ENCODE results near the gene MKRN2OS.

The MKRN2OS gene

DNA sequence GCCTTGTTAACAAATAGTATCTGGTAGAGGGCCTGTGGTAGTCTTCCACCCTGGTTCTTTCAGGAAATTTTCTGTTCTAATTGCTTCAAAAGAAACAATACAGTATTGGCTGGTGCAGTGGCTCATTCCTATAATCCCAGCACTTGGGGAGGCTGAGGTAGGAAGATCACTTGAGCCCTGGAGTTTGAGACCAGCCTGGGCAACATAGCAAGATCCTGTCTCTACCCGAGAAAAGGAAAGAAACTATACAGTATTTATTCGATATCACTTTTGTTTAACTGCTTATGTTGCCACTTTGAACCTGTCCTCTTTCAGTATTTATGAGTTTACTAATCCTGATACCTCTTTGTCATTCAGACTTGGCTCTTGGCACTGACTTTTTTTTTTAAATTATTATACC, 16.1 kb upstream of the MKRN2OS start:
- Histone ChIP-seq H3K4me1 (ENCODE audit: control insufficient read depth, low read depth, low read length) (peaks cover 22% of the 10 kb centered on the region), H3K27ac (ENCODE audit: low read length) (no peak overlapping the region), H3K27me3 (ENCODE audit: control insufficient read depth, insufficient read depth, low read length) (no peaks in the 10 kb centered on the region), H3K9ac (ENCODE audit: low read length) (no peak overlapping the region), H3K9me3 (ENCODE audit: control insufficient read depth, low read depth, low read length) (no peaks in the 10 kb centered on the region), H3K4me3 (ENCODE audit: low read length) (no peak overlapping the region), H3K36me3 (ENCODE audit: control insufficient read depth, low read depth, low read length) (no peaks in the 10 kb centered on the region)

DNA sequence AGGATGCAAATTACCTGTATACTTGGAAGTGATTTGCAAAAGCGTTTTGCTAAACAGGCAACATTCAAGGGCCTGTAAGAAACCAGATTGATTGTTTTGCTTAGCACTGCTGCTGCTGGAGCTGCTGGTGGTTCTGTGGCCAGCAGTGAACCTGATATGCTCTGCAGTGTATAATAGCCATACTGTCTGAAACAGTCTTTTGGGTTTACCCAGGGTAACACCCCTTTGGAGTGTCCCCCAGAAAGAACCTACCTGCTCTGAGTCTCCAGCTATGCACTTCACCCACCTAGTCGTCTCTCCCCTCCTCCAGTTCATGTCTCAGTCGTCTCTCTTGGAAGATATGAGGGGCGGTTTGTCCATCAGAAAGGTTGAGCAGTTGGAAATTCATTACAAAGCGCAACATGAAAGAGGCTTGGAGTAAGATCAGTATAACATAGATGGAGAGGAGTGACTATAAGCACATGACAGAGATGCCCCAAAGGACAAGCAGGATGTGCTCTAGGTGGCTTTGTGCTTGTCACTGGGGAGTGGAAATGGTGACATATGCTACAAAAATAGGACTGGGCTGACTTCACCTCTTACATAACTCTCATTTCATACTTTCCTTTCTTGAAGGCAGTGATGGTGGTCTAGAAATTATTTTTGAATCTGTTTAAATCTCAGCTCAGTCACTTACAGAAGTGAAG, 15.3 kb upstream of the MKRN2OS start:
- no peaks in the 10 kb centered on the region for H3K9me3 ChIP-seq (ENCODE audit: control insufficient read depth, low read depth, low read length)
- peaks cover 22% of the 10 kb centered on the region for H3K4me1 ChIP-seq (ENCODE audit: control insufficient read depth, low read depth, low read length)
- H3K9ac ChIP-seq (ENCODE audit: low read length) = no peak overlapping the region
- no peak overlapping the region for H3K4me3 ChIP-seq (ENCODE audit: low read length)
- no peaks in the 10 kb centered on the region for H3K36me3 ChIP-seq (ENCODE audit: control insufficient read depth, low read depth, low read length)
- no peak overlapping the region for H3K27ac ChIP-seq (ENCODE audit: low read length)
- no peaks in the 10 kb centered on the region for H3K27me3 ChIP-seq (ENCODE audit: control insufficient read depth, insufficient read depth, low read length)

DNA sequence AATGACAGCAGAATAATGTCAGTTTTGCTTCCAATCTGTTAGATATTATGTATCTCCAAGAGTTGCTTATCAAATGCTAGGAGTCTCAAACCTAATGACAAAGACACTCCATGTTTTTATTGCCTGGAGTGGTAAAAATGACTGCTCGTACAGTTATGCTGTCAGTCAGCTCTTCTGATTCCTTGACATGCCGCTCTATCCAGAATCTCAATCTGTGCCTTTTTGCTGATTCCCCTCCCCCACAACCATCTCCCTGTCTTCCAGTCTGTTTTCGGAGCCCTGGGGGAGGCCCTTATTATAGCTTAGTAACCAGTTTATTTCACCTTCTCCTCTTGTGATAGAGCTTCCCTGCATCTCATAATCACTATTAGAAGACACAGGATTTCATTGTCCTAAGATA, 14.2 kb upstream of the MKRN2OS start:
- H3K27ac ChIP-seq (ENCODE audit: low read length) = no peak overlapping the region
- H3K36me3 ChIP-seq (ENCODE audit: control insufficient read depth, low read depth, low read length) = no peaks in the 10 kb centered on the region
- no peaks in the 10 kb centered on the region for H3K9me3 ChIP-seq (ENCODE audit: control insufficient read depth, low read depth, low read length)
- H3K4me3 ChIP-seq (ENCODE audit: low read length) = no peak overlapping the region
- no peaks in the 10 kb centered on the region for H3K27me3 ChIP-seq (ENCODE audit: control insufficient read depth, insufficient read depth, low read length)
- H3K4me1 ChIP-seq (ENCODE audit: control insufficient read depth, low read depth, low read length) = peaks cover 22% of the 10 kb centered on the region
- no peak overlapping the region for H3K9ac ChIP-seq (ENCODE audit: low read length)

DNA sequence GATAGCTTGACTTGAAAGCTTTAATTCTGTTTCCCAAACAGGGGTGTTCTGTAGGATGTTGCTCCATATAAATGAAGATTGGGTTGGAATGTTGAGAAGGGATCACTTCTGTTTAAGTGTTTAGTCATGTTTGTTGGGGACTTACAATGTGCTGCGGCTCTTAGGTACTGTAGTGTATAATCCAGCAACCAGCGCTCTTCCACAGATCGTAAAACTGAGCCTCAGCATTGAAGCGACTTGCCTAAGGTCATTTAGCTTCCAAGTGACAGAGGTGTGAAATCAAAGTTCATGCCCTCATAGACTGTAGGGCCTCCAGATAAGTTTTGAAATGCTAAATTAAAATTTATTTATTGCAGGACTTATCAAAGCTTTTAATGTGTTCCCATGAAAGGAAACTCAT, 13.4 kb upstream of the MKRN2OS start:
- peak overlapping the region; percentile 88 for H3K9ac ChIP-seq (ENCODE audit: low read length)

DNA sequence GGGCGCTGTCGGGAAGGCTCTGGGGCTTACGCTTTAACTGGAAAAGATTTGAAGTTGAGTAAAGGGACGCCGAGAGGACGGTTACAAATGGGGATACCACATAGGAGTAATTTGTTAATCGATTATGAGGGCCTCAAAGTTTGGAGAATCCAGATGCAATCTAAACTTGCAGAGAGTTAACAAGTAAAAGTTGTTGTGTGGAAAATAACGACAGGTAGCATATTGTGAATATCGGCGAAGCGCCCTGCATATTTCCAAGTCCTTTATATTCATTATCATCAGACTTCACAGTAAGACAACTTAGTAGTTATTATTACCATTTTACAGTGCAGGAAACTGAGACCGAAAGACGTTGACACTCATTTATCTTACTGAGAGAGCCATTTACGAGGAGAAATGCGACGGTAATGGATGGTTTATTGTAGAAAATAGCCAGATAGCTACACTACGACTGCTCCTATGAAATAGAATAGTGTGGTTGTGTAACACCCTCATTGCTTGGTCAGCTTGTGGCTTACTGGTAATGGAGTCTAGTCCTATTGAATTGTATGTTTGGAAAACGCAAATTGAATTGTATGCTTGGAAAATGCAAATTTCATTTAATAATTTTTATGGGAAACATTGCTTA, 12.3 kb upstream of the MKRN2OS start:
- Histone ChIP-seq H3K27ac (ENCODE audit: low read length) (peak overlapping the region; percentile 51), H3K9ac (ENCODE audit: low read length) (peak overlapping the region; percentile 88), H3K4me1 (ENCODE audit: control insufficient read depth, low read depth, low read length) (peaks cover 18% of the 10 kb centered on the region)

More for the DNA sequence above, 13.4 kb upstream of the MKRN2OS start:
- H3K9me3 ChIP-seq (ENCODE audit: control insufficient read depth, low read depth, low read length) = no peaks in the 10 kb centered on the region
- no peaks in the 10 kb centered on the region for H3K27me3 ChIP-seq (ENCODE audit: control insufficient read depth, insufficient read depth, low read length)
- H3K27ac ChIP-seq (ENCODE audit: low read length) = no peak overlapping the region
- H3K4me3 ChIP-seq (ENCODE audit: low read length) = peak overlapping the region; percentile 91
- H3K4me1 ChIP-seq (ENCODE audit: control insufficient read depth, low read depth, low read length) = peaks cover 22% of the 10 kb centered on the region
- no peaks in the 10 kb centered on the region for H3K36me3 ChIP-seq (ENCODE audit: control insufficient read depth, low read depth, low read length)

DNA sequence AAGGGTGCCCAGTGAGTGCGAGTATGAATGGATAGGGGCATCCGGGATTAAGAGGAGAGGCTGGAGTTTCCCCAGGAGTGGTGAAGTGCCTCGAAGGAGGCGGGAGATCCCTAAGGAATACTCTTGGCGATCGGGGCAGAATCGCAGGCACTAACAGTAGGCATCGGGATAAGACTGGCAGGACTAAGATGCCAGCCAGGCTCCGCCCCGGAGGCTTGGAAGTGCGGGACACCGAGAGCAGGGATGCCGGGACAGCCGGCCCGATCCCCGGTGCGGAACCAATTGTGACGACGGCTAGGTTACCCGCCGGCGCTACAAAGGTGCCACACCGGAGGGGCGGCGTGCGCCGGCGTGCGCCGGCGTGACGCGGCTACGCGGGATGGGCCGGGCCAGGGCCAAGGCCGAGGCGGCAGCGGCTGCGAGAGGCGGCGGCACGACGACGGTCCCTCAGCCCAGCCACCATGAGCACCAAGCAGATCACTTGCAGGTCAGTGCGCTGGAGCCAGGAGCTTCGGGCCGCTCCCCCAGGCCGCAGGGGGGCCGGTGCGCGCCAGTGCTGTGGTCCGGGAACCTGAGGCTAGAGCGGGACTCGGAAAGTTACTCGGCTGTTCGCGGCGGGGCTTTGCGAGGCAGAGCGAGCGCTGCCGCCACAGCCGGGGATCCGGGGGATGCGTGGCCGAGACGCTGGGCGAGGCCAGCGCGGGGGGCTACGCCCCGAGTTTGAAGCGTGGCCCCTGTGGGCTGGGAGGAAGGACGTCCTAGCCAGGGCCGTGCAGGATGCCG, 11.6 kb upstream of the MKRN2OS start, which contains the start of gene MKRN2:
MKRN2 (plus strand) TSS at position 398 of the 783 bp plus-strand sequence; CDS start at position 462, 64 bp downstream.
- H3K4me1 ChIP-seq (ENCODE audit: control insufficient read depth, low read depth, low read length) = peaks cover 14% of the 10 kb centered on the region
- H3K36me3 ChIP-seq (ENCODE audit: control insufficient read depth, low read depth, low read length) = no peaks in the 10 kb centered on the region
- peak within 1 kb of the TSS; percentile 51 for H3K27ac ChIP-seq (ENCODE audit: low read length)
- H3K27me3 ChIP-seq (ENCODE audit: control insufficient read depth, insufficient read depth, low read length) = no peaks in the 10 kb centered on the region
- H3K9ac ChIP-seq (ENCODE audit: low read length) = peak within 1 kb of the TSS; percentile 88
- H3K4me3 ChIP-seq (ENCODE audit: low read length) = peak within 1 kb of the TSS; percentile 91
- H3K9me3 ChIP-seq (ENCODE audit: control insufficient read depth, low read depth, low read length) = no peaks in the 10 kb centered on the region

More for the DNA sequence above, 12.3 kb upstream of the MKRN2OS start:
- no peaks in the 10 kb centered on the region for H3K27me3 ChIP-seq (ENCODE audit: control insufficient read depth, insufficient read depth, low read length)
- no peaks in the 10 kb centered on the region for H3K9me3 ChIP-seq (ENCODE audit: control insufficient read depth, low read depth, low read length)
- peak overlapping the region; percentile 91 for H3K4me3 ChIP-seq (ENCODE audit: low read length)
- H3K36me3 ChIP-seq (ENCODE audit: control insufficient read depth, low read depth, low read length) = no peaks in the 10 kb centered on the region

DNA sequence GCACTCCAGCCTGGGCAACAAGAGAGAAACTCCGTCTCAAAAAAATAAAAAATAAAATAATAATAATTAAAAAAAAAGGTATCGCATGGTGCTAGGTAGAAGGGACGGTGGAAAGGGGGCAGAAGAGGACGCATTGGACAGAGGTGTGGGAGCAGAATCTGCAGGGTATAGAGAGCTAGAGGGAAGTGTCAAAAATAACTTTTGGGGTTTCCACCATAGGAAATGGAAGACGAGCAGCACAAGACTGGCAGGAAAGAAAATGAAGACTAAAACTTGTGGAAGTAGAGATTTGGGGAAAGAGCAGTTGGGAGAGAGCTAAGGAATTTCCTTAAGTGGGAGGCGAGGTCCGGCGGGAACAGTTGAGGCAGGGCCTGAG, 11.0 kb upstream of the MKRN2OS start:
- H3K4me1 ChIP-seq (ENCODE audit: control insufficient read depth, low read depth, low read length) = peaks cover 14% of the 10 kb centered on the region
- peak overlapping the region; percentile 91 for H3K4me3 ChIP-seq (ENCODE audit: low read length)
- H3K27ac ChIP-seq (ENCODE audit: low read length) = no peak overlapping the region

DNA sequence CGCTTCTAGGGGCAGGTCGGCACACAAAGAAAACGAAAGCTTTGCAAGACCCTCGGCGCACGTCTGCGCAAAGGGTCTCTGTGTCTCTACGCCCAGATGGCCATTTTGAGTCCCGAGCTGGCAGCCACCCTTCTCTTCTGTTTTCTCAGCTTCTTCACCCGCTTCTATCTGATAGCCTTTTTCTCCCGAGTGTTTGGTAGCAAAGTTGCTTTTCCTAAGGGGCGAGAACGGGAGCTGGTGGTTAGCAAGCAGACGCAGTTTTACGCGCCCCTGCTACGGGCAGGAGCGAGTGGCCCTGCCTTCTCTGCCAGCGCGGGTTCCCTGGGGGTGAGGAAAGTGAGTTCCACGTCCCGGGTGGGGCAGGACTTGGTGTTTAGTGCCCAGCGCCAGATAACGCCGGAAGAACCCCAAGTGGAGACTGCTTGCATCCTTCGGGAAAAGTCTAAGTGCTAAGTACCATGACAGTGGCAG, 8.7 kb upstream of the MKRN2OS start:
- Histone ChIP-seq H3K36me3 (ENCODE audit: control insufficient read depth, low read depth, low read length) (no peaks in the 10 kb centered on the region), H3K27ac (ENCODE audit: low read length) (no peak overlapping the region), H3K27me3 (ENCODE audit: control insufficient read depth, insufficient read depth, low read length) (no peaks in the 10 kb centered on the region), H3K4me1 (ENCODE audit: control insufficient read depth, low read depth, low read length) (peaks cover 9% of the 10 kb centered on the region), H3K9ac (ENCODE audit: low read length) (no peak overlapping the region), H3K9me3 (ENCODE audit: control insufficient read depth, low read depth, low read length) (no peaks in the 10 kb centered on the region), H3K4me3 (ENCODE audit: low read length) (peak overlapping the region; percentile 13)

More for the DNA sequence above, 11.0 kb upstream of the MKRN2OS start:
- H3K27me3 ChIP-seq (ENCODE audit: control insufficient read depth, insufficient read depth, low read length) = no peaks in the 10 kb centered on the region
- no peaks in the 10 kb centered on the region for H3K36me3 ChIP-seq (ENCODE audit: control insufficient read depth, low read depth, low read length)
- no peaks in the 10 kb centered on the region for H3K9me3 ChIP-seq (ENCODE audit: control insufficient read depth, low read depth, low read length)
- H3K9ac ChIP-seq (ENCODE audit: low read length) = peak overlapping the region; percentile 88

DNA sequence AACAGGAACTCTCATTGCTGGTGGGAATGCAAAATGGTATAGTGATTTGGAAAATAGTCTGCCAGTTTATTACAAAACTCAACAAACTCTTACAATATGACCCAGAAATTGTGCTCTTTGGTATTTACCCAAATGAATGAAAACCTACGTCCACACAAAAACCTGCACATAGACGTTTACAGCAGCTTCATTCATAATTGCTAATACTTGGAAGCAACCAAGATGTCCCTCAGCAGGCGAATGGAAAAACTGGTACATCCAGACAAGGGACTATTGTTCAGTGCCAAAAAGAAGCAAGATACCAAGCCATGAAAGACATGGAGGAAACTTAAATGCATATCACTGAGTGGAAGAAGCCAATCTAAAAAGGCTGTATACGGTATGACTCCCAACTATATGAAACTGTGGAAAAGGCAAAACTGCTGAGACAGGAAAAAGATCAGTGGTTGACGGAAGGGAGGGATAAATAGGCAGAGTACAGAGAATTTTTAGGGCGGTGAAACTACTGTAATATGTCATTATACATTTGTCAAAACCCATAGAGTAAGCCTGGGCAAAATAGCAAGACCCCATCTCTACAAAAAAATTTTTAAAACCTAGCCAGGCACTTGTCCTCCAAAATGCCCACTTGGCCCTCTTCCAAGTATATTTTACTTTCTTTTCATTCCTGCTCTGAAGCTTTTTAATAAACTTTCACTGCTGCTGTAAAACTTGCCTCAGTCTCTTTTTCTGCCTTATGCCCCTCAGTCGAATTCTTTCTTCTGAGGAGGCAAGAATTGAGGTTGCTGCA, 4.9 kb upstream of the MKRN2OS start:
- Histone ChIP-seq H3K4me1 (ENCODE audit: control insufficient read depth, low read depth, low read length) (no peaks in the 10 kb centered on the region), H3K9me3 (ENCODE audit: control insufficient read depth, low read depth, low read length) (no peaks in the 10 kb centered on the region), H3K9ac (ENCODE audit: low read length) (no peak overlapping the region), H3K4me3 (ENCODE audit: low read length) (no peak overlapping the region), H3K27me3 (ENCODE audit: control insufficient read depth, insufficient read depth, low read length) (no peaks in the 10 kb centered on the region), H3K36me3 (ENCODE audit: control insufficient read depth, low read depth, low read length) (no peaks in the 10 kb centered on the region), H3K27ac (ENCODE audit: low read length) (no peak overlapping the region)

DNA sequence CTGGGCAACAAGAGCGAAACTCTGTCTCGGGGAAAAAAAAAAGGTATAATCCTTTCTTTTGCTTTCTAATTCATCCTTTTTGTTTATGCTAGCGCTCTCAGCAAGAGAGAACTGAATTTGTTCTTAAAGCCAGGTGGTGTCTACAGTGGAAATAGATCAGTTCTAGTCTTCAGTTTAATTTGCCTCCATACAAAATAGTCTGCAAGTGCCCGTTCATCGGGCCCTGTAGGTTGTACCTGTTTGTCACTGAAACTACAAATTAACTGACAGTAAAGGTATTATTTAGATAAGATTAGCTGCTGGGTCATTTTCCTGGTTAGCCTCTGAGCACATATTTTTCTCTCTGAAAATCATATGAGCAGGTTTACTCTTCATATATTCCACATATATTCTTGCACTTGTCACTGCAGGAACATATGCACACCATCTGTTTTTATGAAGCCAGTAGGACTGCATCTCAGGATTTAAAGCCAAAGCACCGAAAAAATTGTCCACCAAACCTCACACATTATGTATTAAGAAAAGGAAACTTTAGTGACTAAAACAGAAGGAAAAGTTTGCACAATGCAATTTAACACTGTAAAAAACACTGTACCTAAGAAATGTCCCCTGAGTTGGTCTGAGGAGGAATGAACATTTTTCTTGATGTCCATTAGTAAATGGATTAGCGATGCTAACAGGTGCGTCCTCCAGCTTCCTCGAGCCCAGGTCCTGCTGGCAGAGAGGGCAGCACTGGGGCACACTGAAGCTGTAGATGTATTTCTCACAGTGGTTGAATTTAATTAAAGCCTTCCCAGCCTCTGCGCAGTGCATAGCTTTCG, 437 bp downstream of the MKRN2OS start:
- peaks cover 4% of the 10 kb centered on the region for H3K36me3 ChIP-seq (ENCODE audit: control insufficient read depth, low read depth, low read length)
- no peaks in the 10 kb centered on the region for H3K27me3 ChIP-seq (ENCODE audit: control insufficient read depth, insufficient read depth, low read length)
- H3K9ac ChIP-seq (ENCODE audit: low read length) = no peak overlapping the region
- H3K9me3 ChIP-seq (ENCODE audit: control insufficient read depth, low read depth, low read length) = no peaks in the 10 kb centered on the region
- H3K4me3 ChIP-seq (ENCODE audit: low read length) = no peak overlapping the region
- no peak overlapping the region for H3K27ac ChIP-seq (ENCODE audit: low read length)
- no peaks in the 10 kb centered on the region for H3K4me1 ChIP-seq (ENCODE audit: control insufficient read depth, low read depth, low read length)
